Mammary epithelial cell (primary cell): ENCODE measurements around the gene FSHR.

Experiments
- EZH2 ChIP-seq: IDR thresholded peaks from 2 replicates; pipeline ENCODE4 v1.6.1; 2012; ENCODE audit warnings: low read length, inconsistent platforms, borderline replicate concordance
- TF ChIP-seq, protein P1 (sequence below), 2 donors: IDR thresholded peaks in 1 of 2; conservative IDR thresholded peaks in 1 of 2; 2 replicates each; pipeline ENCODE4 v1.5.1; 2011 to 2012; ENCODE audit warnings: inconsistent platforms in 2 of 2, low read length in 2 of 2, mild to moderate bottlenecking in 2 of 2, control low read depth in 1 of 2, low read depth in 1 of 2; ENCODE audit not compliant: insufficient read depth in 1 of 2; ENCODE audit errors: extremely low read depth in 1 of 2

DNA sequence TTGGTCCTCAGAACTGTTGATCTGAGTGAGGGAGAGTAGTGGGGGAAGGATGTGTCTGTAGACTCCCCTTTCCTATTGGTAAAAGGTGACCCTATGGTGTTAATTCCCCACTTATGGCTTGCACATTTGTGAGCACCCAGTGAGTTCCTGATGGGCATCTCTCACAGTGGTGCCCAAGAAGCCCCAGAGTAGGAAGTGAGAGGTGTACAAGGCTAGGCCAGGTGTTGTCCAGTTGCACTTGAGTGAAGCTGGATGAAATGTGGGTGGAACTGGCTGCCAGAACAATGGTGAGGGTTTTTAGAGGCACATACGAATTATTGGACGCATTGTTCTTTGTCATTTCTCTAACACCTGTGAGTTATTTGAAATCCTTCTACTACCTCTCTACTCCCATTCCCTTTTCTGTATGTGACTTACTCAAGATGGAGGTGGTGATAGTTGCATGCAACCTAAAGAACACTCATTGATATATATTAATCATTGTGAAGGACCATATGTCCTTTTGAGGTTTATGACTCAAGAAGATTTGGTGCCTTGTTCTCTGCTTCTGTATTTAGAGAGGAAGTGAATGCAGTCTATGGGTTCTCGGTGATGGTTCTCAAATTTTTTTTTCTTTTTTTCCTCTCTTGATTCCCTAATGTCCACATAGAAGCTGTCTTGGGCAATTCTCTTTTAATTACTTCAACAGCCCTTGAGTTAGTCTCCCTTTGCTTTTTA lies 162.7 kb downstream of the FSHR start:
- TF ChIP-seq, protein P1, sequence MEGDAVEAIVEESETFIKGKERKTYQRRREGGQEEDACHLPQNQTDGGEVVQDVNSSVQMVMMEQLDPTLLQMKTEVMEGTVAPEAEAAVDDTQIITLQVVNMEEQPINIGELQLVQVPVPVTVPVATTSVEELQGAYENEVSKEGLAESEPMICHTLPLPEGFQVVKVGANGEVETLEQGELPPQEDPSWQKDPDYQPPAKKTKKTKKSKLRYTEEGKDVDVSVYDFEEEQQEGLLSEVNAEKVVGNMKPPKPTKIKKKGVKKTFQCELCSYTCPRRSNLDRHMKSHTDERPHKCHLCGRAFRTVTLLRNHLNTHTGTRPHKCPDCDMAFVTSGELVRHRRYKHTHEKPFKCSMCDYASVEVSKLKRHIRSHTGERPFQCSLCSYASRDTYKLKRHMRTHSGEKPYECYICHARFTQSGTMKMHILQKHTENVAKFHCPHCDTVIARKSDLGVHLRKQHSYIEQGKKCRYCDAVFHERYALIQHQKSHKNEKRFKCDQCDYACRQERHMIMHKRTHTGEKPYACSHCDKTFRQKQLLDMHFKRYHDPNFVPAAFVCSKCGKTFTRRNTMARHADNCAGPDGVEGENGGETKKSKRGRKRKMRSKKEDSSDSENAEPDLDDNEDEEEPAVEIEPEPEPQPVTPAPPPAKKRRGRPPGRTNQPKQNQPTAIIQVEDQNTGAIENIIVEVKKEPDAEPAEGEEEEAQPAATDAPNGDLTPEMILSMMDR (conservative IDR thresholded peaks at IDR 0.05 in 1 of 2, IDR thresholded peaks at IDR 0.05 in 1 of 2; ENCODE audit: extremely low read depth in 1 of 2, insufficient read depth in 1 of 2, low read depth in 1 of 2, low read length in 2 of 2): no peak
- TF ChIP-seq EZH2: no peak
